ENCODE results near the gene TH.

TH gene

DNA sequence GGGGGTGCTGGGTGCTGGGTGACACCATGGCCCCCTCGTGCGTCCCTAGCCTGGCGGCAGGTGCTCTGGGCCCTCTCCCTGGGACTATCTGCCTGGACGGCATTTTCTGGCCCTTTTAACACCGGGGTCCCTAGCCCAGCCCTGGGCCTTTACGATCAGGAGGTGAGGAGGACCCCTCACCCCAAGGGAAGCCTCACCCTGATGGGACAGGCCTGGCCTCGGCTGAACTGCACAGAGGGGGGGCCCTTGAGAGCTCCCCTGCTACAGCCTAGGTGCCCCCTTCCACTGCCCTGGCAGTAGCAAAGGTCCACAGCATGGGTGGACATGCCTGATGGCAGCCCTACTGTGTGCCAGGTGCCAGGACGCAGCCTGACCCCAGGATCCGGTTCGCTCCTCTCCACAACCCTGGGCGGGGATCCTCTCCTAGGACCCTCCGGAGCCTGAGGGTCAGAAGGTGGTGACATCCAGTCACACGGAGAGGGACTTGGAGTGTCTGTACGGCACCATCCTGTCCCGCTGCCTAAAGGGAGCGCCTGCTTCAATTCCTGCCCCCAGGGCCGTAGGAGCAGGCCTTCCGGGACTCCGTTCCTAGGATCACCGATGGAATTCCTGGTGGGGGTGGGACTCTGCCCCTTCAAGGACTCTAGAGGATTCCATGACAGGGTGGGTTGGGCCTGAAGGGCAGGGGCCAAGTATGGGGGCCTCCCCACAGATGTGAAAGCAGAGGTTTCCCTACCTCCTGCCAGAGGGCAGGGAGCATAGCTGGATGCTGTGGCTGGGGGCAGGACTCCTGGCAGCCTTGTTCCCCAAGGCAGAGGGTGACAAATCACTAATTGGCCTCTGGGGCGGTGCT lies 33.0 kb upstream of the TH start:
- H3K9ac ChIP-seq (ENCODE audit: low read length), result no peak overlapping the region
- H3K23ac ChIP-seq (ENCODE audit: low read length in 2 of 2), result no peak overlapping the region
- H4K8ac ChIP-seq (ENCODE audit: low read length), result no peak overlapping the region
- H3K18ac ChIP-seq (ENCODE audit: low read depth in 1 of 2, low read length in 2 of 2), result no peak overlapping the region
- DNase-seq, result no peak
- no peak overlapping the region for H3K14ac ChIP-seq (ENCODE audit: low read length in 2 of 2)
- H3K27me3 ChIP-seq (ENCODE audit: control insufficient read depth in 1 of 2, insufficient read depth in 1 of 2, low read length in 2 of 2), result peaks cover 23 to 29% of the 10 kb centered on the region in 2 experiments
- no peak overlapping the region for H3K4me3 ChIP-seq (ENCODE audit: insufficient read depth in 1 of 2, low read depth in 1 of 2, low read length in 2 of 2)
- H2AK5ac ChIP-seq (ENCODE audit: low read length, severe bottlenecking), result no peak overlapping the region
- H3K27ac ChIP-seq (ENCODE audit: low read length, poor library complexity, severe bottlenecking), result no peak overlapping the region
- H2BK5ac ChIP-seq (ENCODE audit: low read depth, low read length, poor library complexity, severe bottlenecking), result no peak overlapping the region
- 88% methylated on average over 21 of the region's 21 CpGs for WGBS
- H3K9me3 ChIP-seq (ENCODE audit: control insufficient read depth, low read length), result peaks cover 5% of the 10 kb centered on the region
- H3K79me1 ChIP-seq (replicated peaks; ENCODE audit: low read length, poor library complexity, severe bottlenecking), result no peaks in the 10 kb centered on the region
- peaks cover 20% of the 10 kb centered on the region for H3K4me1 ChIP-seq (ENCODE audit: control insufficient read depth, insufficient read depth, low read depth, low read length)
- no peak overlapping the region for H3K4me2 ChIP-seq (ENCODE audit: low read length, poor library complexity, severe bottlenecking)
- H2AFZ ChIP-seq (ENCODE audit: low read depth, low read length), result no peak overlapping the region
- no peak overlapping the region for H2BK15ac ChIP-seq (ENCODE audit: low read depth, poor library complexity, severe bottlenecking)
- no peak overlapping the region for H2BK12ac ChIP-seq (ENCODE audit: low read length in 2 of 2)
- no peaks in the 10 kb centered on the region for H3K36me3 ChIP-seq (ENCODE audit: control insufficient read depth in 1 of 2, insufficient read depth in 2 of 2, low read depth in 1 of 2, low read length in 2 of 2)
- H4K91ac ChIP-seq (ENCODE audit: low read length), result peak overlapping the region; percentile 18
- no peak overlapping the region for H2BK120ac ChIP-seq (ENCODE audit: low read depth, low read length)
- no peak overlapping the region for H3K4ac ChIP-seq (ENCODE audit: low read depth in 1 of 2, low read length in 2 of 2)

- WGBS, result 75% methylated on average over 22 of the region's 23 CpGs
- no peaks in the 10 kb centered on the region for H3K36me3 ChIP-seq (ENCODE audit: control insufficient read depth in 1 of 2, insufficient read depth in 2 of 2, low read depth in 1 of 2, low read length in 2 of 2)
- no peak overlapping the region for H2AK5ac ChIP-seq (ENCODE audit: low read length, severe bottlenecking)
- H4K91ac ChIP-seq (ENCODE audit: low read length), result no peak overlapping the region
- no peak overlapping the region for H2BK120ac ChIP-seq (ENCODE audit: low read depth, low read length)
- no peaks in the 10 kb centered on the region for H3K79me1 ChIP-seq (replicated peaks; ENCODE audit: low read length, poor library complexity, severe bottlenecking)
- H3K14ac ChIP-seq (ENCODE audit: low read length in 2 of 2), result no peak overlapping the region
- no peak overlapping the region for H2BK15ac ChIP-seq (ENCODE audit: low read depth, poor library complexity, severe bottlenecking)
- no peak overlapping the region for H3K9ac ChIP-seq (ENCODE audit: low read length)
- no peak overlapping the region for H3K23ac ChIP-seq (ENCODE audit: low read length in 2 of 2)
- H4K8ac ChIP-seq (ENCODE audit: low read length), result no peak overlapping the region
- H2BK5ac ChIP-seq (ENCODE audit: low read depth, low read length, poor library complexity, severe bottlenecking), result no peak overlapping the region
- H2BK12ac ChIP-seq (ENCODE audit: low read length in 2 of 2), result no peak overlapping the region
- no peak overlapping the region for H3K4ac ChIP-seq (ENCODE audit: low read depth in 1 of 2, low read length in 2 of 2)
- no peak overlapping the region for H2AFZ ChIP-seq (ENCODE audit: low read depth, low read length)
- no peak overlapping the region for H3K18ac ChIP-seq (ENCODE audit: low read depth in 1 of 2, low read length in 2 of 2)
- H3K4me3 ChIP-seq (ENCODE audit: insufficient read depth in 1 of 2, low read depth in 1 of 2, low read length in 2 of 2), result no peak overlapping the region
- no peak for DNase-seq
- no peak overlapping the region for H3K4me2 ChIP-seq (ENCODE audit: low read length, poor library complexity, severe bottlenecking)
- no peak overlapping the region for H3K27ac ChIP-seq (ENCODE audit: low read length, poor library complexity, severe bottlenecking)
- H3K27me3 ChIP-seq (ENCODE audit: control insufficient read depth in 1 of 2, insufficient read depth in 1 of 2, low read length in 2 of 2), result peaks cover 23 to 33% of the 10 kb centered on the region in 2 experiments
- peaks cover 5% of the 10 kb centered on the region for H3K9me3 ChIP-seq (ENCODE audit: control insufficient read depth, low read length)
- peaks cover 15% of the 10 kb centered on the region for H3K4me1 ChIP-seq (ENCODE audit: control insufficient read depth, insufficient read depth, low read depth, low read length)
These were observed 32.0 kb upstream of the TH start for GRCh38 chr11:2203440-2204259.

DNA sequence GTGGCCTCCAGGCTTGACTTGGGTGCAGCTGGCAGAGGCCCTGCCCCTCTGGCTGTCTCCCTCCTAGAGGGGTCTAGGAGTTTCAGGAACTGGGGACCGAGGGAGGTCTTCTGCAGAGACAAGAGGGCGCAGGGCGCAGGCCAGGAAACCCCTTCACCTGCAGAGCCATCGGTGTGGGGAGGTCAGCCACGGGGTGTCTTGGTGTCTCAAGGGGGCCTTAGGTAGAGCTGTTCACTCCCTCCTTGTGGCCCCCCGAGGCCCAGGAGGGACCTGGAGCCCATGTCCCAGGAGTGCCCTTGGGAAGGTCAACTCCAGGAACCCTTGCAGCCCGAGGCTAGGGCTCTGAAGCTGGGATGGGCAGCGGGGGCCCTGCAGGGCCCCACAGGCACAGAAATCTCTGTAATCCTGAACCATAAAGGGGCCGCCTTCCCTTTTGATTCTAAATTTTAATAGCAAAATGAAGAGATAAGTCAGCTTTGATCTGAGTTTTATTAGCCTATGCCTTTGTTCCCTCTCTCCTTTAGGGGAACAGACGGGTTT lies 31.4 kb upstream of the TH start:
- Histone ChIP-seq H2AK5ac (ENCODE audit: low read length, severe bottlenecking) (no peak overlapping the region), H4K8ac (ENCODE audit: low read length) (no peak overlapping the region), H3K4me2 (ENCODE audit: low read length, poor library complexity, severe bottlenecking) (no peak overlapping the region), H3K18ac (ENCODE audit: low read depth in 1 of 2, low read length in 2 of 2) (no peak overlapping the region), H3K9me3 (ENCODE audit: control insufficient read depth, low read length) (peaks cover 5% of the 10 kb centered on the region), H3K4me1 (ENCODE audit: control insufficient read depth, insufficient read depth, low read depth, low read length) (peaks cover 9% of the 10 kb centered on the region), H2AFZ (ENCODE audit: low read depth, low read length) (no peak overlapping the region), H3K14ac (ENCODE audit: low read length in 2 of 2) (no peak overlapping the region), H3K4ac (ENCODE audit: low read depth in 1 of 2, low read length in 2 of 2) (no peak overlapping the region), H3K23ac (ENCODE audit: low read length in 2 of 2) (no peak overlapping the region), H3K4me3 (ENCODE audit: insufficient read depth in 1 of 2, low read depth in 1 of 2, low read length in 2 of 2) (no peak overlapping the region), H3K27me3 (ENCODE audit: control insufficient read depth in 1 of 2, insufficient read depth in 1 of 2, low read length in 2 of 2) (peaks cover 24 to 33% of the 10 kb centered on the region in 2 experiments), H4K91ac (ENCODE audit: low read length) (no peak overlapping the region), H3K79me1 (replicated peaks; ENCODE audit: low read length, poor library complexity, severe bottlenecking) (no peaks in the 10 kb centered on the region), H2BK12ac (ENCODE audit: low read length in 2 of 2) (no peak overlapping the region), H3K9ac (ENCODE audit: low read length) (no peak overlapping the region), H3K36me3 (ENCODE audit: control insufficient read depth in 1 of 2, insufficient read depth in 2 of 2, low read depth in 1 of 2, low read length in 2 of 2) (no peaks in the 10 kb centered on the region), H2BK120ac (ENCODE audit: low read depth, low read length) (no peak overlapping the region), H3K27ac (ENCODE audit: low read length, poor library complexity, severe bottlenecking) (no peak overlapping the region), H2BK15ac (ENCODE audit: low read depth, poor library complexity, severe bottlenecking) (no peak overlapping the region), H2BK5ac (ENCODE audit: low read depth, low read length, poor library complexity, severe bottlenecking) (no peak overlapping the region)
- DNase-seq, result no peak
- 82% methylated on average over 9 of the region's 10 CpGs for WGBS

Measured in mesenchymal stem cell (in vitro differentiated cells and primary cell).